NCI-H524 (cell line): Measurements from ENCODE around the gene KASH5.

Source experiments
- DNase-seq, 2 experiments: peaks; one replicate each; lab custom pipeline; 2025; lab: John Stamatoyannopoulos, UW

Gene KASH5

GRCh38 chr19:49387936-49388372 lies at the start of gene KASH5:
TSS of gene KASH5 (plus strand) at chr19:49388249. CDS start at chr19:49390884, 2,635 bp downstream.
- no peak for DNase-seq

- no peak for DNase-seq
Measured at GRCh38 chr19:49338691-49339300, 49.3 kb upstream of the KASH5 start.

- peak; percentile 47 to 74 for DNase-seq
Measured at GRCh38 chr19:49339301-49340068, 48.6 kb upstream of the KASH5 start.

- DNase-seq = peak; percentile 95 to 96
Measured at GRCh38 chr19:49340069-49340864, 47.8 kb upstream of the KASH5 start.

- no peak for DNase-seq
Measured at GRCh38 chr19:49340865-49341718, 47.0 kb upstream of the KASH5 start.

- DNase-seq = no peak
Measured at GRCh38 chr19:49342291-49342721, 45.7 kb upstream of the KASH5 start.

GRCh38 chr19:49343123-49343522 lies 44.9 kb upstream of the KASH5 start:
- no peak for DNase-seq

GRCh38 chr19:49344505-49345423 lies 43.3 kb upstream of the KASH5 start:
- DNase-seq = peak; percentile 38 to 78

GRCh38 chr19:49347191-49347590 lies 40.9 kb upstream of the KASH5 start:
- DNase-seq = no peak

- peak; percentile 76 to 95 for DNase-seq
Measured at GRCh38 chr19:49347835-49348234, 40.2 kb upstream of the KASH5 start.

GRCh38 chr19:49348305-49349189 lies 39.5 kb upstream of the KASH5 start:
- DNase-seq = no peak

GRCh38 chr19:49349567-49349966 lies 38.5 kb upstream of the KASH5 start:
- no peak for DNase-seq

- no peak for DNase-seq
Measured at GRCh38 chr19:49355909-49356353, 32.1 kb upstream of the KASH5 start.

GRCh38 chr19:49356382-49356781 lies 31.7 kb upstream of the KASH5 start:
- no peak for DNase-seq

GRCh38 chr19:49357186-49357585 lies 30.9 kb upstream of the KASH5 start:
- DNase-seq = no peak

GRCh38 chr19:49359851-49360820 lies 27.9 kb upstream of the KASH5 start:
- DNase-seq = no peak

- peak in 1 of 2 experiments; percentile 28 for DNase-seq
Measured at GRCh38 chr19:49361438-49362047, 26.5 kb upstream of the KASH5 start.
